HepG2 (cell line): ENCODE measurements around the gene TMEM270. TPM values are rescaled to one million over a fixed set of nuclear protein-coding genes. Genes with fewer than 3 reads are reported as not detected.

Experiments
- ATAC-seq: fragments of 200-7000 bp; cut with Tn5 transposase; 3 replicates; pipeline ENCODE4 v1.9.1; 2020; ENCODE audit warnings: mild to moderate bottlenecking, moderate library complexity
- BruUV-seq: library from RNA; stranded (reverse); fragments of 400-500 nt; replicated peaks from 2 replicates; lab custom pipeline; 2021; lab: Mats Ljungman, UMichigan
- CTCF ChIA-PET: fragments of 300-600 bp; formaldehyde crosslinking; extraction: SDS; loops from one replicate; lab custom pipeline; 2021; ENCODE audit warnings: low total read pairs, inconsistent platforms, low intra/inter-chr PET ratio; lab: Yijun Ruan, JAX
- POLR2A ChIA-PET: fragments of 350-600 bp; sonication (Branson Sonifier 250); formaldehyde crosslinking; loops from one replicate; lab custom pipeline; 2020; ENCODE audit warnings: antibody characterized with exemption, inconsistent platforms; lab: Yijun Ruan, JAX
- DNase-seq: peaks from one replicate; pipeline ENCODE4 v3.0.0-alpha.2; 2015; ENCODE audit warnings: low spot score
- FAIRE-seq: peaks from 3 replicates; lab custom pipeline; 2011; peaks lifted over from hg19 to GRCh38; lab: Jason Lieb, UNC
- H2AFZ ChIP-seq: one replicate; pipeline ENCODE4 v1.6.1; 2011; ENCODE audit warnings: low read length, inconsistent platforms
- H3K27ac ChIP-seq: fragments of 300-600 bp; 3 replicates; pipeline ENCODE4 v1.8.0; 2011; ENCODE audit warnings: mixed run types, mild to moderate bottlenecking, mixed read lengths, low read length, inconsistent platforms; ENCODE audit not compliant: insufficient read depth; ENCODE audit errors: extremely low read length
- H3K27me3 ChIP-seq, 2 experiments: fragments of 200-600 bp in 1 of 2; 2 replicates in 1 of 2; 3 replicates in 1 of 2; pipeline versions ENCODE4 v1.6.0 to v1.8.0; 2011; ENCODE audit warnings: low read length in 2 of 2, mild to moderate bottlenecking in 2 of 2, moderate library complexity in 2 of 2, inconsistent platforms in 1 of 2; ENCODE audit not compliant: insufficient read depth in 2 of 2, control insufficient read depth in 1 of 2
- H3K36me3 ChIP-seq, 2 experiments: fragments of 200-600 bp in 1 of 2; replicated peaks in 1 of 2; 2 replicates in 1 of 2; 3 replicates in 1 of 2; pipeline versions ENCODE4 v1.5.1 to v1.8.0; 2011; ENCODE audit warnings: low read length in 2 of 2, inconsistent platforms in 1 of 2; ENCODE audit not compliant: insufficient read depth in 2 of 2, control insufficient read depth in 1 of 2
- H3K4me1 ChIP-seq: 2 replicates; pipeline ENCODE4 v1.5.1; 2012; ENCODE audit warnings: low read length, inconsistent platforms; ENCODE audit not compliant: insufficient read depth
- H3K4me2 ChIP-seq: 2 replicates; pipeline ENCODE4 v1.6.0; 2011; ENCODE audit warnings: low read depth, low read length, inconsistent platforms
- H3K4me3 ChIP-seq, 3 experiments: fragments of 200-600 bp in 1 of 3; sonication (generic), shearing (Covaris generic) in 1 of 3; replicated peaks in 1 of 3; 2 replicates each; pipeline ENCODE4 v1.5.1; 2011 to 2016; ENCODE audit warnings: low read length in 3 of 3, inconsistent platforms in 2 of 3, low read depth in 2 of 3, mild to moderate bottlenecking in 2 of 3, control low read depth in 1 of 3, mixed read lengths in 1 of 3; ENCODE audit not compliant: insufficient read depth in 1 of 3
- H3K79me2 ChIP-seq: one replicate; pipeline ENCODE4 v1.6.1; 2011; ENCODE audit warnings: low read length, inconsistent platforms; ENCODE audit not compliant: insufficient read depth
- H3K9ac ChIP-seq: 2 replicates; pipeline ENCODE4 v1.6.0; 2011; ENCODE audit warnings: mild to moderate bottlenecking, low read depth, low read length, inconsistent platforms; ENCODE audit not compliant: insufficient read depth
- H3K9me3 ChIP-seq: 2 replicates; pipeline ENCODE4 v1.5.1; 2012; ENCODE audit warnings: mild to moderate bottlenecking, low read length
- H4K20me1 ChIP-seq: 2 replicates; pipeline ENCODE4 v1.6.0; 2011; ENCODE audit warnings: inconsistent platforms, mild to moderate bottlenecking, low read length, moderate library complexity; ENCODE audit not compliant: insufficient read depth
- ARNTL ChIP-seq: sonication (generic); formaldehyde crosslinking; IDR thresholded peaks from 2 replicates; pipeline ENCODE4 v1.4.0; 2020; ENCODE audit warnings: mild to moderate bottlenecking, missing genetic modification reagents
- ATM ChIP-seq: fragments of 450-650 bp; IDR thresholded peaks from 2 replicates; pipeline ENCODE4 v1.7.1; 2017; ENCODE audit warnings: mild to moderate bottlenecking, borderline replicate concordance
- EEA1 ChIP-seq: sonication (generic); formaldehyde crosslinking; IDR thresholded peaks from 2 replicates; pipeline ENCODE4 v1.5.1; 2020; ENCODE audit warnings: mild to moderate bottlenecking, missing genetic modification reagents, borderline replicate concordance
- FOXA1 ChIP-seq, 2 experiments: fragments of 450-650 bp in 1 of 2; sonication (generic) in 1 of 2; formaldehyde crosslinking in 1 of 2; IDR thresholded peaks; 2 replicates each; pipeline versions ENCODE4 v1.4.0 to v1.6.1; 2016 to 2020; ENCODE audit warnings: missing genetic modification reagents in 1 of 2
- GLMP ChIP-seq: sonication (generic); formaldehyde crosslinking; IDR thresholded peaks from 2 replicates; pipeline ENCODE4 v1.9.0; 2021; ENCODE audit warnings: missing genetic modification reagents, mild to moderate bottlenecking, borderline replicate concordance
- KAT2B ChIP-seq: fragments of 150-350 bp; IDR thresholded peaks from 2 replicates; pipeline ENCODE4 v1.6.1; 2014; ENCODE audit warnings: low read depth, low read length, borderline replicate concordance
- PITX1 ChIP-seq: sonication (generic); formaldehyde crosslinking; IDR thresholded peaks from 2 replicates; pipeline ENCODE4 v1.5.1; 2020; ENCODE audit warnings: mild to moderate bottlenecking, missing genetic modification reagents
- POLR2AphosphoS5 ChIP-seq: IDR thresholded peaks from 2 replicates; pipeline ENCODE4 v1.6.1; 2012; ENCODE audit warnings: low read depth, low read length
- PRDM4 ChIP-seq: sonication (generic); formaldehyde crosslinking; IDR thresholded peaks from 2 replicates; pipeline ENCODE4 v1.9.0; 2021; ENCODE audit warnings: missing genetic modification reagents, borderline replicate concordance
- ZBTB10 ChIP-seq: sonication (generic); formaldehyde crosslinking; IDR thresholded peaks from 2 replicates; pipeline ENCODE4 v1.4.0; 2020; ENCODE audit warnings: missing genetic modification reagents, borderline replicate concordance
- ZFAT ChIP-seq: sonication (generic); formaldehyde crosslinking; conservative IDR thresholded peaks from 2 replicates; pipeline ENCODE4 v1.8.1; 2023; ENCODE audit warnings: missing genetic modification reagents, inconsistent platforms
- ZFP1 ChIP-seq: IDR thresholded peaks from 2 replicates; pipeline ENCODE4 v1.6.1; 2016
- ZNF160 ChIP-seq: sonication (generic); formaldehyde crosslinking; IDR thresholded peaks from 2 replicates; pipeline ENCODE4 v1.8.0; 2022; ENCODE audit warnings: mild to moderate bottlenecking, inconsistent platforms, missing genetic modification reagents
- ZNF337 ChIP-seq: sonication (generic); formaldehyde crosslinking; IDR thresholded peaks from 2 replicates; pipeline ENCODE4 v1.5.1; 2020; ENCODE audit warnings: missing genetic modification reagents, low read depth, mild to moderate bottlenecking, borderline replicate concordance
- ZNF7 ChIP-seq: IDR thresholded peaks from 2 replicates; pipeline ENCODE4 v1.6.1; 2016; ENCODE audit warnings: missing biosample characterization, missing genetic modification reagents
- ZNF747 ChIP-seq: sonication (generic); formaldehyde crosslinking; IDR thresholded peaks from 2 replicates; pipeline ENCODE4 v1.8.1; 2023; ENCODE audit warnings: missing genetic modification reagents, mild to moderate bottlenecking, borderline replicate concordance
- WGBS: methylation state at CpG from one replicate; pipeline ENCODE4 v1.1.6; 2017; ENCODE audit warnings: low lambda C conversion rate; 5-methylcytosine and 5-hydroxymethylcytosine counted together
- in situ Hi-C: cut with HindIII; loops from 2 replicates; pipeline ENCODE4 v1.10.0; 2017; ENCODE audit warnings: low pct_unique_long_range_greater_than_20kb; ENCODE audit not compliant: extremely low pct_ligation_motif_present
- intact Hi-C: fragments of 100-400 bp; cut with micrococcal nuclease; formaldehyde crosslinking; loops from one replicate; pipeline ENCODE4 v1.10.0; 2022; ENCODE audit not compliant: unreplicated experiment
- polyA plus RNA-seq, 8 experiments: library from polyadenylated mRNA; depleted of rRNA in 3 of 8; stranded (reverse) in 7 of 8; unstranded in 1 of 8; fragments of >200 nt; fragmentation: Illumina TruSeq in 4 of 8; extraction: Trizol in 4 of 8; gene quantifications; 2 replicates each; pipeline versions ENCODE4 v1.2.1 to v1.2.3, GENCODE V29; 2011 to 2016; ENCODE audit warnings: low read depth in 4 of 8, missing spikeins in 1 of 8, mixed read lengths in 1 of 8; ENCODE audit not compliant: insufficient read depth in 1 of 8
- total RNA-seq, 5 experiments: library from RNA; depleted of rRNA; stranded (reverse); fragments of >200 nt; fragmentation: Illumina TruSeq; extraction: Trizol; gene quantifications; 2 replicates each; pipeline ENCODE4 v1.2.3, GENCODE V29; 2016; ENCODE audit warnings: low read depth in 1 of 5
- TF ChIP-seq, protein P1 (sequence below): sonication (generic); formaldehyde crosslinking; IDR thresholded peaks from 2 replicates; pipeline ENCODE4 v1.8.0; 2022; ENCODE audit warnings: low read depth, missing genetic modification reagents

TMEM270 gene
- total and polyA plus RNA-seq, 2 of the 13 experiments (the other 11 are each of a cell fraction or from before 2014, with no cell fraction given): not detected

GRCh38 chr7:73864981-73865711 is 4.2 kb downstream of the TMEM270 start:
- CTCF ChIA-PET: interaction anchor here (1.6 to 1.7 kb wide), 2 partner anchors 114 to 161 kb away, joined by 12 read pairs; no protein-coding TSS in a partner anchor
- Histone ChIP-seq H3K79me2 (no peaks in the 10 kb centered on the region), H3K4me1 (peaks cover 26% of the 10 kb centered on the region), H3K4me2 (no peak overlapping the region), H3K27me3 (peaks cover 3 to 8% of the 10 kb centered on the region in 2 experiments; a peak in 4 of 5 replicates), H4K20me1 (no peaks in the 10 kb centered on the region), H3K36me3 (no peaks in the 10 kb centered on the region), H3K4me3 (no peak overlapping the region), H2AFZ (no peak overlapping the region), H3K9ac (no peak overlapping the region), H3K27ac (no peak overlapping the region), H3K9me3 (no peaks in the 10 kb centered on the region)
- ATAC-seq (no peak), FAIRE-seq (no peak), DNase-seq (no peak)
- WGBS: 5% methylated on average over 2 of the region's 8 CpGs
- no TSS peak for BruUV-seq
- POLR2A ChIA-PET: no interaction called here
- in situ Hi-C loops (no loop called here), intact Hi-C loops (no loop called here)
- no peak for TF ChIP-seq ATM
- TF ChIP-seq ZFP1: no peak
- TF ChIP-seq ARNTL (CRISPR knock-in tag): no peak
- TF ChIP-seq ZFAT: no peak
- TF ChIP-seq GLMP (CRISPR knock-in tag): no peak
- no peak for TF ChIP-seq ZNF337 (CRISPR knock-in tag)
- TF ChIP-seq EEA1: no peak
- TF ChIP-seq PRDM4 (CRISPR knock-in tag): no peak
- TF ChIP-seq ZBTB10 (CRISPR knock-in tag): no peak
- TF ChIP-seq FOXA1 (IDR thresholded peaks at IDR 0.05): no peak
- TF ChIP-seq FOXA1 (CRISPR knock-in tag; IDR thresholded peaks at IDR 0.05): no peak
- TF ChIP-seq PITX1 (CRISPR knock-in tag): no peak
- TF ChIP-seq POLR2AphosphoS5: no peak
- no peak for TF ChIP-seq ZNF7 (CRISPR knock-in tag)
- TF ChIP-seq KAT2B: no peak
- TF ChIP-seq ZNF747 (CRISPR knock-in tag): no peak
- TF ChIP-seq ZNF160 (CRISPR knock-in tag): no peak
- TF ChIP-seq, protein P1, sequence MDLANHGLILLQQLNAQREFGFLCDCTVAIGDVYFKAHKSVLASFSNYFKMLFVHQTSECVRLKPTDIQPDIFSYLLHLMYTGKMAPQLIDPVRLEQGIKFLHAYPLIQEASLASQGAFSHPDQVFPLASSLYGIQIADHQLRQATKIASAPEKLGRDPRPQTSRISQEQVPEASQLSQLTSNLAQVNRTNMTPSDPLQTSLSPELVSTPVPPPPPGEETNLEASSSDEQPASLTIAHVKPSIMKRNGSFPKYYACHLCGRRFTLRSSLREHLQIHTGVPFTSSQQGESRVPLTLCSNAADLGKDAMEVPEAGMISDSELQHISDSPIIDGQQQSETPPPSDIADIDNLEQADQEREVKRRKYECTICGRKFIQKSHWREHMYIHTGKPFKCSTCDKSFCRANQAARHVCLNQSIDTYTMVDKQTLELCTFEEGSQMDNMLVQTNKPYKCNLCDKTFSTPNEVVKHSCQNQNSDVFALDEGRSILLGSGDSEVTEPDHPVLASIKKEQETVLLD (CRISPR knock-in tag): no peak
